Stimulated activated naive CD8-positive, alpha-beta T cell treated with anti-CD3 and anti-CD28 coated beads, Interleukin-15, Interleukin-2, amounts not matched to agents 100 U/mL and 50 U/mL, for 24 hours (primary cell): Measurements from ENCODE around the gene BRSK2.
A peak's percentile ranks its signal among the peaks of the same experiment; 100 is the strongest.
"Not testable (repeated sequence)": the region's sequence is repeated elsewhere in the genome, so short reads cannot be mapped to it uniquely, and the experiment has no call there.

Experiments used
- ATAC-seq: fragments of 150-1000 bp; cut with Tn5 transposase; one replicate; pipeline ENCODE4 v1.10.0; 2021
- DNase-seq: peaks from one replicate; pipeline ENCODE4 v3.0.0; 2021

BRSK2 gene

GRCh38 chr11:1409852-1410125 lies 20.1 kb downstream of the BRSK2 start:
- ATAC-seq, DNase-seq: not testable (repeated sequence)

- ATAC-seq, result no peak
- no peak for DNase-seq
Observed at GRCh38 chr11:1410366-1411291, 20.9 kb downstream of the BRSK2 start.

DNA sequence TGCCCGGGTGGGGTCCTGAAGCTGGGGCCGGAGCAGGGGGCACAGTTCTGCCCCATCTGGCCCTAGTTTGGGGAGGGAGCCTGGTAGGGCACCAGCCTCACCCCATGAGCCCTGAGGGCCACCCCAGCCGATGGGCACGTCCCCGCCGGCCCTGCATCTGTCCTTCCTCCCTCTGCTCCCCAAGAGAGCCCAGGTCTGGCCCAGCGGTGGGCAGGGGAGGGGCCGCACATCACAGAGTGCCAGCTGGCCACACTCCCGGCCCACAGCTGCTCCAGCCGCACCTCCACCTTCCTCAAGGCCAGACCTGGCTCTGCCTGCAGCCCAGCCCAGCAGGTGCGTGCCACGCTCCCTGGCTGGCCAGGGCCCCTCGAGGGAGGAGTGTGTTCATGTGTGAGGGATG lies 21.6 kb downstream of the BRSK2 start:
- DNase-seq (no peak), ATAC-seq (no peak)

DNA sequence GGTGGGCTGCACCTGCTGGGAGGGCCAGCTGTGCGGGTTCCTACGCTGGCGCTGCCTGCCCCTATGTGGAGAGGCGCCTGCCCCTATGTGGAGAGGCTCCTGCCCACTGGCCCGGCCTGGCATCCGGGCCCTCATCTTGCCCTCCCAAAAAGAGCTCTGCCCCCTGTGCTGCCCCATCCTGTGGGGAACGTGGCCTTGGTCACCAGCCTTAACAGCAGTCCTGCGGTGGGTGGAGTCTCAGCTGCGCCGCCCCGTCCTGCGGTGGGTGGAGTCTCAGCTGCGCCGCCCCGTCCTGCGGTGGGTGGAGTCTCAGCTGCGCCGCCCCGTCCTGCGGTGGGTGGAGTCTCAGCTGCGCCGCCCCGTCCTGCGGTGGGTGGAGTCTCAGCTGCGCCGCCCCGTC lies 22.0 kb downstream of the BRSK2 start:
- ATAC-seq, DNase-seq: not testable (repeated sequence)

GRCh38 chr11:1412377-1413095 lies 22.8 kb downstream of the BRSK2 start:
- DNase-seq, result no peak
- no peak for ATAC-seq

GRCh38 chr11:1414650-1415049 lies 24.9 kb downstream of the BRSK2 start:
- ATAC-seq (no peak), DNase-seq (no peak)

GRCh38 chr11:1415631-1416030 lies 25.9 kb downstream of the BRSK2 start:
- ATAC-seq, result no peak
- DNase-seq, result no peak

- not testable (repeated sequence) for DNase-seq
Observed at GRCh38 chr11:1418192-1418795, 28.6 kb downstream of the BRSK2 start.

GRCh38 chr11:1419811-1420210 lies 30.1 kb downstream of the BRSK2 start:
- ATAC-seq, result no peak
- no peak for DNase-seq

More at GRCh38 chr11:1418192-1418795, 28.6 kb downstream of the BRSK2 start:
- ATAC-seq, result not testable (repeated sequence)

DNA sequence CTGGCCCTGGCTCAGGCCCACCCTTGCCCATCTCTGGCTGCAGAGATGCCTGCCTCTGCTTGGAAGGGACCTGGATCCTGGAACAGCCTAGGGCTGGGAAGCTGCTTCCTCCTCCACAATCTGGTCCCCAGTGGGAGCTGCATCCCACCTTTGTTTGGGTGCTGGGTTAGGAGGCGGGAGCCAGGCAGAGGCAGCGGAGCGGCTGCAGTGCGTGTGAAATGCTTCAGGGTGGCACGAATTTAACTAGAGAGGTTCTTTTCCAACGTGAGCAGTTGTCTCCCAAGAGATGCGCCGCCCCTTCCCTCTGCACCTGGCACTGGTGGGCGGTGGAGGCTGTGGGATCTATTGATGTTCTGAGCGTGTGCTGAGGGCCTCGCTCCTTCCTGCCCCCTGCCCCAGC lies 31.6 kb downstream of the BRSK2 start:
- ATAC-seq (no peak), DNase-seq (no peak)

DNA sequence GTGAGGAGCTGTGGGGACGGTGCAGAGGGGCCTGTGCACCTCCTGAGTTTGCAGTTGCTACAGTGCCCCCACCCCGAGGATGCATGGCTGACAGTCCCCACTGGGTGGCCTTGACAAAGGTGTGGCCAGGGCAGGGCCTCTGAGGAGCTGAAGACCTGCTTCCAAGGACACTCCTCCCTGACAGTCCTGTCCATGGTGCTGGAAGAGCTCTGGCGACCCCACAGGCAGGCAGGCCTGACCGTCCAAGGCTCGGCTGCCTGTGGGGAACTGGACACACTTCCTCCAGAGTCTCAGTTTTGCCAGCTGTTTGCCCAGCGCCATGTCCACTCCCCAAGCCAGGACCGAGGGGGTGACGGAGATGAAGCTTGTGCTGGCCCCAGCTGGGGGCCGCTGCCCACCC lies 32.7 kb downstream of the BRSK2 start:
- DNase-seq (no peak), ATAC-seq (no peak)

GRCh38 chr11:1422981-1423380 lies 33.2 kb downstream of the BRSK2 start:
- ATAC-seq (no peak), DNase-seq (no peak)

GRCh38 chr11:1423406-1423805 lies 33.7 kb downstream of the BRSK2 start:
- ATAC-seq, DNase-seq: not testable (repeated sequence)

- ATAC-seq, result no peak
- no peak for DNase-seq
Observed at GRCh38 chr11:1425006-1425405, 35.3 kb downstream of the BRSK2 start.

GRCh38 chr11:1425439-1425838 lies 35.7 kb downstream of the BRSK2 start:
- ATAC-seq (no peak), DNase-seq (no peak)

DNA sequence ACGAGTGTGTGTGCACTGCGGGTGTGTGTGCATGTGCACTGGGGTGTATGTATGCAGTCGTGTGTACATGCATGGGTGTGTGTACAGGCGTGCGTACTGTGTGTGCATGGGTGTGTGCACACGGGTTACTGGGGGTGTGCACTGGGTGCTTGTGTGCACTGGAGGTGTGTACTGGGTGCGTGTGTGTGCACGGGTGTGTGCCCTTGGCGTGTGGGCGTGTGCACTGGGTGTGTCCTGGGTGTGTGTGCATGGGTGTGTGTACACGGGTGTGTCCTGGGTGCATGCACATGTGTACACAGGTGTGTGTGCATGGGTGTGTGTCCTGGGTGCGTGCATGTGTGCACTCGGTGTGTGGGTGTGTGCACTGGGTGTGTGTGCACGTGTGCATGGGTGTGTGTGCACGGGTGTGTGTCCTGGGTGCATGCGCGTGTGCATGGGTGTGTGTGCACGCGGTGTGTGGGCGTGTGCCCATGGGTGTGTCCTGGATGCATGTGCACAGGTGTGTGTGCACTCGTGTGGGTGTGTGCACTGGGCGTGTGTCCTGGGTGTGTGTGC lies 39.1 kb downstream of the BRSK2 start:
- no peak for ATAC-seq
- no peak for DNase-seq

DNA sequence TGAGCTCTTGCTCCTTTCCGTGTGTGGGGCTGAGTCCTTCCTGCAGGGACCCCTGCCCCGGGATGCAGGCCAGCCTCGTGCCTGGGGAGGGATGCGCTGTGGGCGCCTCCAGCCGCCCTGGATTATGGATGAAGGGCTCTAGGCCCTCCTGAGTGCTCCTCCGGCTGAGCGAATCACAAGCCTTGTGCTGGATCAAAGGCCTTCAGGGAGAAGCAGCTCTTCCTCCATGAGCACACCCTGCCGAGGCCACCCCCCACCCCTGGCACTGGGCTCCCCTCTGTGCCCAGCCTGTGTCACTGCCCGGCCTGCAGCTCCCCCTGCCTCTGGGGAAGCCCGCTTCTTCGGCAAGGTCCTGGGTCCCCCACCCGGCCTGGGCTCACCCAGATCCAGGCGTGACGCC lies 43.8 kb downstream of the BRSK2 start:
- no peak for DNase-seq
- ATAC-seq, result no peak

GRCh38 chr11:1433977-1434640 lies 44.4 kb downstream of the BRSK2 start:
- DNase-seq (no peak), ATAC-seq (no peak)

DNA sequence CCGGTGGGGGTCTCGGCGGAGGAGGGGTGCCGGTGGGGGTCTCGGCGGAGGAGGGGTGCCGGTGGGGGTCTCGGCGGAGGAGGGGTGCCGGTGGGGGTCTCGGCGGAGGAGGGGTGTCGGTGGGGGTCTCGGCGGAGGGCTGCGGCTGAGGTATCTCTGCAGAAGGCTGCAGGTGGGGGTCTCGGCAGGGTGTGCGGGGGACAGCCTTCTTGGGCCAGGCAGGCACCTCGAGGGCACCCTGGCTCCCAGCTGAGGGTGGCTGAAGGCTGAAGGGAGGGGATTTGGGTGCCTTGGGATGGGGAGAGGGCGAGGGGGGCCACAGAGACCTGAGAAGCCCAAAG lies 45.7 kb downstream of the BRSK2 start:
- ATAC-seq, DNase-seq: not testable (repeated sequence)

- DNase-seq (peak; percentile 15), ATAC-seq (peak; percentile 24)
Observed at GRCh38 chr11:1435820-1436467, 46.2 kb downstream of the BRSK2 start.

DNA sequence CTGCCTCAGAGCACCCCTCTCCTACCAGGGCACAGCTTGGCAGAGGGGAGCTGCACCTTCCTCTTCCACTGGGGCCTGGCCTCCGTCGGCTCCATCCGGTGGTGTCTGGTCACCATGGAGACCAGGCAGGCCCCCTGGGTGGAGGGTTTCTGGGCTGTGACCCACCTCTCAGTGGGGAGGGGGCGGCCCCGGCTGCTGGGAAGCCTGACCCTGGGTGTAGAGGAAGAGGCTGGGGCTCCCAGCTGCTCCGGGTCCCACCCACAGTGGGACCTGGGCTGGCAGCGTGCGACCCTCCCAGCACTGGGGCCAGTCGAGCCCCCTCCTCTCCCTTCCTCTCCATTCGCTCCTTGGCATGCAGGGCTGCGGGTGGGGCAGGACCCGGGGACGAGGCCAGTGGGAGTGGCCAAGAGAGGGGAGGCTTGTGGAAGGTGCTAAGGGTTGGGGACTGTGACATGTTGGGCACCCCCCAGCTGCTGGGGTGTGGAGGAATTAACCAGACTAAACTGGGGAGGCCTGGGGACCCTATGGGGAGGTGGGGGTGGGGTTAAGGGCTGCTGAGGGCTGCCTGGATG lies 46.8 kb downstream of the BRSK2 start:
- no peak for ATAC-seq
- DNase-seq, result no peak
